ENCODE results near the gene NDUFAF3.

Gene NDUFAF3, protein sequence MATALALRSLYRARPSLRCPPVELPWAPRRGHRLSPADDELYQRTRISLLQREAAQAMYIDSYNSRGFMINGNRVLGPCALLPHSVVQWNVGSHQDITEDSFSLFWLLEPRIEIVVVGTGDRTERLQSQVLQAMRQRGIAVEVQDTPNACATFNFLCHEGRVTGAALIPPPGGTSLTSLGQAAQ

DNA sequence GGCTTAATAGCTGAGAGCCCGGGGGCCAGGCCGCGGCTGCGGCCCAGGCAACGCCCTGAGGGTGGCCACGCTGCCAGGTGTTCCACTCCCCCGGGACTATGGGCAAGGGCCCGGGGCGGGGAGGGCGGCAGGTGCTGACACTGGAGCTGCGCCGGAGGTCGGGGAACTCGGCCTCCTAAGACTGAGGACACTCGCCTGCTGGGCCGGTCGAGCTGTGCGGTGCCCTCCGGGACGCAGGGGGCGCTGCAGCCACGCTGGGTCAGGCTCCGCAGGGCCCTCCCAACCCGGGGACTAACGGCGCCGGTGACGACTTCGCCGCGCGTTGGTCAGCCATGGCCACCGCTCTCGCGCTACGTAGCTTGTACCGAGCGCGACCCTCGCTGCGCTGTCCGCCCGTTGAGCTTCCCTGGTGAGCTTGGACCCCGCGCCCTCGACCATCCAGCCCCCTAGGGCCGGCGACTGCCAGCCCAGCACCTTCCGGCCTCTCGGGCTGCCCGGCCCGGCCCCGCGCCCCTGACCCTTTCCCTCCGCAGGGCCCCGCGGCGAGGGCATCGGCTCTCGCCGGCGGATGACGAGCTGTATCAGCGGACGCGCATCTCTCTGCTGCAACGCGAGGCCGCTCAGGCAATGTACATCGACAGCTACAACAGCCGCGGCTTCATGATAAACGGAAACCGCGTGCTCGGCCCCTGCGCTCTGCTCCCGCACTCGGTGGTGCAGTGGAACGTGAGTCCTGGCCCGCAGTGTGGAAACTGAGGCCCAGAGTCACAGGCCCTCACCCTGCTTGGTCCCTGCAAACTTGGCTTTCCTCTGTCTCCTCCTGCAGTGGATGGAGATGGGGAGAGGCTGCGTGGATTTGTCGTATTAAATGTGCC, at the start of gene NDUFAF3:
Gene NDUFAF3, plus strand, starts transcription at position 309 of the 875 bp plus-strand sequence. Its CDS starts 24 bp downstream, at position 333.
- DNase-seq: peak; percentile 88

DNA sequence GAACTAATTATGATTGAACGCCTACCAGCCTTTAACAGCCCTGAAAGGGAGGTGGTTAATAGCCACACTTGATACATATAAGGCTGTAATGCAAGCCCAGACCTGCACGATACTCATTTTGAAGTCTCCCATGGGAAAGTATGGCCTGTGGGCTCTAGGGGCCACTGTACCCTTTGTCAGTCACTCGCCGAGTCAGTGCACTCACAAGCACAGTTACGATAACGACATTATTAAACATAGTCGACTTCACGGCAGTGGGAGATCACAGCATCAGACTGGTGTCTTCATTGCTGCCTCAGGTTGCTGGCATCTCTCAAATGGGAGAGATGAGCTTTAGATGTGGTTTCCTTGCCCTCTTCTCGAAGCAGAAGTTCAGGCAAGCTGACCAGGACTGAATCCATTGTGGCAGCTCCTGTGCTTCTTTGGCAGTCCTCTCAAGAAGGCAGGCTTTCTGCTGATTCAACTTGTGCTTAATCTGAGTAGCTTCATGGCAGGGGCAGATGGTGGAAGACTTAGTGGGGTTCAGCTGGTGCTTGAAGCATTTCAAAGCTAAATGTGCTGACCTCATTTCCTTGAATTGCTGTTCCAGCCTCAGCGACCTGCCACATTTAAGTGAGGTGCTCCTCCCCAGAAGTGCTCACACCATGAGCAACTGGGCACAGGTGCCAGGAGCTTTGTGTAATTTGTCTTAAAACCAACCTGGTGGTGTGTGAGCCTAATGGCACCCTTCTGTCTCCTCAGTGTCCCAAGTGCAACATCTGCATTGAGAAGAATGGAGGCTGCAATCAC, 47.7 kb upstream of the NDUFAF3 start:
- no peak for DNase-seq

DNA sequence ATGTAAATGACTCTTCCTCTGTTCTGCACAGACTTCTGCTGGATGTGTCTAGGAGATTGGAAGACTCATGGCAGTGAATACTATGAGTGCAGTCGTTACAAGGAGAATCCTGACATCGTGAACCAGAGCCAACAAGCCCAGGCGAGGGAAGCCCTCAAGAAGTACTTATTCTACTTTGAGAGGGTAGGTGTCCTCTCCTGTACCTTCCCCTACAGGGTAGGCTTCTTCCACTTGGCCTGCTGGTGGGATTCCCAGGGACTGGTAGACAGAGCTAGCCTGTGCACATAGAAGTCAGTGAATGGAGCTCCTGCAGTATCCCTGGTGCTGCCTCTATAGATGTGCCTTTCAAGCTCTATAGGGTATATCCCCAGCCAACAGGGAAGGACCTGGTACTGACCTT, 42.5 kb upstream of the NDUFAF3 start:
- no peak for DNase-seq

DNA sequence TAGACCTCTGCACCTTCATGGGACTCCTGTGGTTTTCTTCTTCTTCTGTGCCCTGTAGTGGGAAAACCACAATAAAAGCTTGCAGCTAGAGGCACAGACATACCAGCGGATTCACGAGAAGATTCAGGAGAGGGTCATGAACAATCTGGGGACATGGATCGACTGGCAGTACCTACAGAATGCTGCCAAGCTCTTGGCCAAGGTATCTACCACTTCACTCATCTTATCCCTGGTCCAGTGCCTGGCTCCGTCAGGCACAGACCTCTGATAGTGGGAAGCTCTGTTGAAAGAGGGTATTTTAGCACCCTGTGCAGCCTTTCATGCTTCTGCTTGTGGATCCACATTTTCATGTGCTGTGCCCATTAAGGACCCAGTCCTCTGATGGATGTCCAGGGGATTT, 41.6 kb upstream of the NDUFAF3 start:
- DNase-seq: no peak

DNA sequence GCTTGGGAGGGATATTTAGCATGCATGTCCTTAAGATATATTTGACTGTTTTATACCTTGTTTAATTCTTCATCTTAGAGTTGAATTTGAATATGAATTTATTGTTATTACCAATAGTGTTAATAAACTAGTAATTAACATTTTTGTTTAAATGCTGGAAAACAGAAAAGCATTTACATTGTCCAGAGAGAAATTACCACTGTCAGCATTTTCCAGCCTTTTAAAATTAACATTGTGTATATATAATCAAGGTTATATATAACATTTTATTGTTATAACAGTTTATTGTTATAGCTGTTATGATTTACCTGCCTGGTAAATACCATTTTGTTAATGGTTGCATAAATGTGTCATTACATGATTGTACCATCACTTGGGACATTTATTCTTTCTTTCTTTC, 39.9 kb upstream of the NDUFAF3 start:
- no peak for DNase-seq

DNA sequence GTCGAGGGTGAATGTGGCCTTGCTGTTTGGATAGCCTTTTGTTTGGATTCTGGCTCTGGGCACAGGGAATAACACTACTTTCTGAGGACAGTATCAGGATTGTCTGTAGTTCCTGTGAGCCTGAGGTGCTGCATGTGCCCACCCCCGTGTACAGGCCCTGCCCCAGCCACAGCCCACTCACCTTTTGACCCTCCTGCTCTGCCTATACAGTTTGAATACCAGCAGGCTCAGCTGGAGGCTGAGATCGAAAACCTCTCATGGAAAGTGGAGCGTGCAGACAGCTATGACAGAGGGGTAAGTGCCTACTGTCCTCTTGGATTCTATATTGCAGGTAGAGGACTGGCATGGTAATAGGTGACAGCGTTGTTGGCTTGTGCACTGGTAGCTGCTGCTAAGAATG, 39.2 kb upstream of the NDUFAF3 start:
- DNase-seq: no peak

DNA sequence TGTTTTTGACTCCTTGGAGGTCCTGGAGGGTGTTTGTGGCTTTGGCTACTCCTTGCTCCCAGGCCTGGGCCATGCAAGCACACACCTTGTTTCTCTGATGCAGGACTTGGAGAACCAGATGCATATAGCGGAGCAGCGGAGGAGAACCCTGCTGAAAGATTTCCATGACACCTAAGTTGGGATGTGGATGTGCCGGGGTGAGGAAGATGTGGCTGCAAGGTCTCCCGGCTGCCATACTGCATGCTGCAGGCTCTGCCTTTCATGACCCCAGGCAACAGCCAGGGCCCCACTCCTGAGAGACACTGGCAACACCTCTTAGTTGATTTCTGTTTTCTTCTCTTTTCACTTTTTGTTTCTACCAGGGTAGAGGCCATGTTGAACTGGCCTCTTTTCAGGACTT, 38.8 kb upstream of the NDUFAF3 start:
- DNase-seq: no peak

DNA sequence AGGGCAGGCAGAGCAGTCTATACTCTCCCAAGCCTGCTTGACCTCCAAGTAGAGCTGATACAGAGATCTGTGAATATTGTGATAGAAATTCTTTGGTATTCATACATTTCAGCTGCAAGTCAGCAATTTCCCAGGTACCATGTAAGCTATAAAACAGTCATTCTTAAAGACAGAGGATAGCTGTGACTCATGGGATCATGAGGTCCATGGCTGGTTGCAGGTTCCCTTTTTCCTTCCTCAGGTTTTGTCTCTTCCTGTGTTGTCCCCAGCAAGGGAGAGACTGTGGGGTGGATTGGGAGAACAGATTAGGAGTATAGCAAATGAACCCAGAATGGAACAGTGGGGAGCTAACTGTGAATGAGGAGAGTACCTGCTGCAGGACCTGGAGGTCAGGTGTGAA, 37.3 kb upstream of the NDUFAF3 start:
- DNase-seq: no peak

DNA sequence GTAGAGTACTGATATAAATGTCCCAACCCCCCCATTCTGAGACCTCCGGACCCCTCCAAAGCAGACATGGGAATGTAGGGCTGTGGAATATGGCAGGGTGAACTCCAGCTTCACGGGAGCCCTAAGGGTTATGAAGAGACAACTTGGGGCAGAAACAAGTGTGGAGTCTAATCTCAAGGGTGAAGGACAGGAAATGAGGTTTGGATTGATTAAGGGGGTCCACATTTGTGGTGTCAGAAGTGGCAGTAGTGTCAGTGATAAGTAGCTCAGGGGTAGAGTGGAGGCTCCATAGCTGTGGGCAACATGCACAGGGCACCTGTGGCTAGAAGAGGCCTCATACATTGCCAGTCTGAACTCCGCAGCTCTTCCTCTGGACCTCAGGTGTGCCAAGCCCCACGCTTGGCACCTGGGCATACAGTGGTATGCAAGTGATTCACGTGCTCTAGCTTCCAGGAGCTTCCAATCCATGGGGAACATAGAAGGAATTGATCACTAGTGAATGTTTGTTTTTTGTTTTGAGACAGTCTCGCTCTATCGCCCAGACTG, 36.0 kb upstream of the NDUFAF3 start:
- DNase-seq: no peak

DNA sequence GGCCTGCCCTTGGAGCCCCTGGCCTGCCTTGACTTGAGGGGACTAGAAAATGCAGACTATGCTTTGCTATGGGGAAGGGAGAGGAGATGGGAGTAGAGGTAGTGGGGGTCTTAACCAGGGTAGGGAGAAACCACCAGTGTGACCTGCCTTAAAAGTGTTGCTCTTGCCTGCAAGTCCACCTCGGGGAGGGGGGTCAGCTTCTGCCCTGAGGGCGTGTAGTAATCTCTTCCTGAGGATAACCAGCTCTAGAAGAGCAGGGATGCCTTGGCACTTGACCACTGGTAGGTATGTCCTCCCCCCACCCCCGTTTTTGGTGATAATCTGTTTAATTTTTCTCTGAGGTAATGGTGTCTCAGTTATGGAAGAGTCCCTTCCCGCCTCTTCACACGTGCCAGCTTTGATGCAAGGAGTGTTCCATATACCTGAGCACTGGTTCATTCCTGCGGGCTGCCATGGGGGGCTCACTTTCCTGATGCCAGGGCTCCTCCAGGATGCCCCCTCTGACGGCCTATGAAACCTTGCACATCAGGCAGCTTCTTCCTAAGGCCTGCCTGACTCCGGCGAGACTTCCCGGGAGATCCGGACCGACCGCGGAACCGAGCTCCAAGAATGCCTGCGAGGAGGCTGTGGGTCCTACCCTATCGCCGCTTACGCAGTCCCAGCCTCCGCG, 32.7 kb upstream of the NDUFAF3 start:
- no peak for DNase-seq

DNA sequence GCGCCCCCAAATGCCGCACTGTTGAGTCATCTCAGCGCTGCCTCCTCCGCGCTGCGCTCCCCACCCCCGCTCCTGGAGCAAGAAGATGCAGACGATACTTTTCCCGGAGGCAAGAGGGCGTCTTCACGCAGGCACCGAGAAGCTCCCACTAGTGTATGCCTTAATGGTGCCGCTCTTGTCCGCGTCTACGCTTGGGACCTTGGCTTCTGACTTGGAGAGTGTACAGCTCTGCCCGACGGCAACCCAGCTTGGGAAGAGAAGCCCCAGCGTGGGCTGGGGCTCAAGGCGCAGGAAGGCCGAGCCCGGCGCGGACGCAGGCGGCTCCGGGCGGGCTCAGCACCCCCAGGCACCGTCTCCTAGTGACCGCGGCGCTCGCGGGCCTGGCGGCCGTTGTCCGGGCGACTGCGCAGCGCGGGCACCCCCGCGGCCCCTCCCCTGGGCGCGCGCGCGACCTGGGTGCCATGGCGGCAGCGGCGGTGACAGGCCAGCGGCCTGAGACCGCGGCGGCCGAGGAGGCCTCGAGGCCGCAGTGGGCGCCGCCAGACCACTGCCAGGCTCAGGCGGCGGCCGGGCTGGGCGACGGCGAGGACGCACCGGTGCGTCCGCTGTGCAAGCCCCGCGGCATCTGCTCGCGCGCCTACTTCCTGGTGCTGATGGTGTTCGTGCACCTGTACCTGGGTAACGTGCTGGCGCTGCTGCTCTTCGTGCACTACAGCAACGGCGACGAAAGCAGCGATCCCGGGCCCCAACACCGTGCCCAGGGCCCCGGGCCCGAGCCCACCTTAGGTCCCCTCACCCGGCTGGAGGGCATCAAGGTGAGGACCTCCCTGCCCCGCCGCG, 31.9 kb upstream of the NDUFAF3 start, which contains the start of gene P4HTM:
Gene P4HTM, plus strand, starts transcription at position 446 of the 840 bp plus-strand sequence. Its CDS starts 16 bp downstream, at position 462.
- DNase-seq: peak; percentile 60

DNA sequence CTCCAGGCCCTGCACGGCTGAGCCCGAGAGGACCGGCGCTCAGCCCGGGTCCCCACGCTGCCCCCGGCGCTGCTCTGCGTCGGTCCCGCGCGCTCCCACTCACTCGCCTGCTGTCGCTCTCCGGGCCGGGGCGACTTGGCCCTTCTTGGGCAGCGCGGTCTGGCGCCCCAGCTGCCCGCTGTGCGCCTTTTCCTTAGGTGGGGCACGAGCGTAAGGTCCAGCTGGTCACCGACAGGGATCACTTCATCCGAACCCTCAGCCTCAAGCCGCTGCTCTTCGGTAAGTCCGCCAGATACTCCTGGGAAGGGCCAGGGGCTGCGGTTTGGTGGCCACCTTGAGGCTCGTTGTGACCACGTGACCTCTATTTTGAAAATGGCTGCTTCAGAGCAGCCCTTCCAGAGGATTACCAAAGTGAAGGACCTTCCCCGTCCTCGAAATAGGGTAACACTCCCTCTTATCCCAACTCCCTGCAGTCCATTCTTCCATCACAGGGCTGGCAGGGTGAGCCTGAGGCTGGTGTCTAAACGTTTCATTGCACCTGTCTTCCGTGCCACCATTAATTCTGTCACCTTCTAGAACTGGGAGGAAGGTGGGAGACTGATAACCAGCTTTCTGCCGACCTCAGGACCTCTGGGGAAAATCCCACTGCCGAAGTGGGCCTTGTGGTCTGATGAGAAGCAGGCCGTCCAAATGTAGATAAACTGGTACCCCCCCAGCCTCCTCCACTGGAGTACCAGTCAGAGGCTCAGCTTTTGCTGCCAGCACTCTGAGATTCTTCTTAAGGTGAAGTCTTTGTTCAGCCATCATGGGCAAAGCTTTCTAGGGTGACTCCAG, 31.1 kb upstream of the NDUFAF3 start:
- DNase-seq: peak; percentile 10

DNA sequence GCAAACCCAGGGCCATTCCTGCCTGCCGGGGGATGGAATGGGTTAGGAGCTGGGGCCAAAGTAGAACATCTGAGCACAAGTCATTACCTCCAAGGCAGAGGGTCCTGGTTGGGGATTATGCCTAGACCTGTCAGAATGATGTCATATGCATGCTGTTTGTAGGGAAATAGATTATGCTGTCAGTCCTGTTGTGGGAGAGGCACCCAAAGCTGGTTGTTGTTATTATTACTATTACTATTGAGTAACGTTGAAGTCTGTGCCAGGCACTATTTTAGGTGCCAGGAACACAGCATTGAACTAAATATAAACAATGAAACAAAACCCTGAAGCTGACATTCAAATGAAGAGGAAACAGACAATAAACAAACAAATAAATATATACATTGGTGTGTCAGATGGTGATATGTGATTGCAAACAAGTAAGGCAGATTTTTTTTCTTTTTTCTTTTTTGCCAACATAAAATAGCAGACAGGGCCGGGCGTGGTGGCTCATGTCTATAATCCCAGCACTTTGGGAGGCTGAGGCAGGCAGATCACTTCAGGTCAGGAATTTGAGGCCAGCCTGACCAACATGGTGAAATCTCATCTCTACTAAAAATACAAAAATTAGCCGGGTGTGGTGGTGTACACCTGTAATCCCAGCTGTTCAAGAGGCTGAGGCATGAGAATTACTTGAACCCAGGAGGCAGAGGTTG, 29.9 kb upstream of the NDUFAF3 start:
- no peak for DNase-seq

DNA sequence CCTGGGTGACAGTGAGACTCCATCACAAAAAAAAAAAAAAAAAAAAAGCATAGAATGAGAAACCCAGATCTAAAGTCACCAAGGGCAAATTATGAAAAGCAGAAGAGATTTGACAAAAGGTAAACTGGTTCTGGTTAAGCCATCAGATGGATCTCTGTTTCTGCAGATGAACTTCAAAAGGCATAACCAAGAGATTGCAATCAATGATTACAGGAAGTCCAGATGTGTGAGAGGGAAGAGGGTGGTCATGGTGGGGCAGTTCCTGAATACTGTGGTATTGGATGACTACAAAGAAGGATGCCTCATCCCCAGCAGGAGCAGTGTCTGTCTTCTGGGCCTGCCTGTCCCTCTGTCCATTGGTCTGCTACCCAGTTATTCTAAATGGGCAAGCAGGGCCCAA, 28.1 kb upstream of the NDUFAF3 start:
- DNase-seq: no peak

DNA sequence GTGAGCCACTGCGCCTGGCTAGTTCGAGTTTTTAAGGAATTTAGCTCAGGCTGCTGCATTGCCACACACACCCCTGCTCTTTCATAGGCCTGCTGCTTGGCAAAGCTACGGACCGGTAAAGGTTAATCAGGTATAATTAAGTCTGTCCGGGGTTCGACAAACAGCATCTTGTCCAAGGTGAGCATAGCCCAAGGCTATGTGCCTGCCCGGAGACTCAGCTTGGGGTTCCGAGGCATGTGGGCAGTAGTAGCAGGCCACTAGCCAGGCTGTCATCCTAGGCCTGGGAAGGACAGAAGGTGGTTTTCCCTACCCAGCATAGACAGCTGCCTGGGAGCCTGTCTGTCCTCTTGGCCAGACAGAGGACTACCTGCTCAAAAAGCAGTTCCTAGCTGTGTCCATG, 25.3 kb upstream of the NDUFAF3 start:
- DNase-seq: no peak

DNA sequence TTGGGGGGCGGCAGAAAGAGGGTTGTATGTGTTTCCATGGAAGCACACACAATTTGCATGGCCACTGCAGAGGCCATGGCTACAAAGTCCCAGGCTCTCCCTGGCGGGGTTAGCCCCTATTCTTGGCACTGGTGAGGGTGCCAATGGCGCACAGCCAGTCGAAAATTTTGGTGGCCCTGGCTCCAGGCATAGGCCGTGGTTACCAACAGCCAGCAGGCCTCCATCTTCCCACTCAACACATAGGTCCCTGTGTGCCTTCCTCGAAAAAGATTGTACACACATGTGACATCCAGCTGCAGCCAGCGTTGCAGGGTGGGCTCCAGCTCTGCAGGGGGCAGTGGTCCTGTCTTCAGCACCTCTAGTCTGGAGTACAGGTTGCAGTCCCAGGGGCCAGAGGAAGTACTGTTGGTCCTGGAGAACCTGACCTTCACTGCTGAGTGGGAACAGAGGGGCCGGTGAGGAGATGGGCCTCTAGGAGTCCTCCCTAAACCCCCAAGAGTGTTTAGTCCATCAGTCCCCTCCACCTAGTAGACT, 24.8 kb upstream of the NDUFAF3 start:
- no peak for DNase-seq

DNA sequence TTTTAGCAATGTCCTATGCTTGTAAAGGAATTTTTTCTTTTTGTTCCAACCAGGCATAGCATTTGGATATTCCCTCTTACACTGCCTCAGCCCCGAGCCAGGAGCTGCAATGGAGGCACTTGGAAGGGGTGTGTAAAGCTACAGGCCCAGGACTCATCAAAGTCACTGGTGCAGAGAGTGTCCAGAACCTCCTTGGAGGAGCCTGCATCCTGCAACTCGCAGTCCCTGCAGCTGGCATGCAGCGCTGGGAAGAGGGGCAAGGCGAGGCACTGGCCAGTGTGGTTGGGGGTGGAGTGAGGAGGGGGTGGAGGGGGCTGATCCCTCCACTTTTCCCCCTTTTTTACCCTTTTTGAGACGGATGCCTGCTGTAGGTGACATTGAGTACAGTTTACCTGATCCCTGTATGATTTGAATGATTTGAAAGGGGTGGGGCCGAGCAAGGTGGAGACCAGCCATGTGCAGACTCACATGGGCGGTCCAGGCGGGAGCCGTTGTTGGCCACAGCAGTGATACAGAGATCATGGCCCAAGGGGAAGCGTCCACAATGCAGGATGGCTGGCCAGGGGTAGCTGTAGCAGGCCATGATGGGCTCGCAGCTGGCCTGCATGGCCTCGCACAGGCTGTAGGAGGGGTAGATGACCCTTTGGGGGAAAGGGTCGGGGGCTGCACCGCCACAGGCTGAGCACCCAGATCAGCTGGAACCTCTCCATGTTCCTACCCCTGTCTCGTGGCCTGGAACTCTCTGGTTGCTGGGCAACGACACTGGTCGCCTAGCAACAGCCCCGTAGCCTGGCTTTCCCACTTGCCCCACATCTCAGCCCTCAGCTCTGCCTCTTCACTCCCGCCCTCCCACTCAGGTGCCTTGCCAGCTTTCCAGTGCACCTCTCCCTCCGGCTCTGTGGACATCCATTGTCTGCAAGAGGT, 23.9 kb upstream of the NDUFAF3 start:
- no peak for DNase-seq

DNA sequence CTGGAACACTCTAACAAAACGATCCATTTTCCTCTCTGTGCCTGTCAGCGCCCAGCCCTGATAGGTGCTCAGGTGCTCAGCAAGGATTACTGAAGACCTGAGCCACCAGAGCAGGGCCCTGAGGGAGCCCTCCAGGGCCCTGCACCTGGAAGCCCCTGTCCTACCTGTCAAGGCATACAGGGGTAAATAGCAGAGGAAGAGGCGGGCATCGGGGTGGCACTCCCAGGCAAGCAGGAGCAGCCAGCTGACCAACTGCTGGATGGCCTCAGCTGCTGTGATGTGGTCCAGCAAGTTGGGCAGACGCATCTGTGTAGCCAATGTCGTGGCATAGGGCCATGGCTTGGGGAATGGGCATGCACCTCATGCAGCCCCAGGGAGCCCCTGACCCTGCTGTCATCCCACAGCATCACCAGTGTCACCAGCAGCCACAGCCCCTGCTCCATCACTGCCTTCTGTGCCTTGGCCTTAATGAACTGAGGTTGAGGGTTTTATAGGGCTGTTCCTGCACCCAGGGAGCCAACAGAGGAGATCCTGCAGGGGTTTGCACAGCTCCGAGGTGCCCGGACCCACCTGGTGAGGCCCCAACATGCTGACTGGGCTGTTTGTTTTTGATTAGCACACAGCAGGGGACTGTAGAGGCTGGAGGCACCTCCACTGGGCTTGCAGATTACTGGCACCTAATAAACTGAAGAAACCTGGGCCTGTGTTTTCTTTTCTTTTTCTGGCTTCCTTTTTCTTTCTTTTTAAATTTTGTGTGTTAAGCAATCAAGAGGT, 22.6 kb upstream of the NDUFAF3 start:
- DNase-seq: no peak

Measured in activated effector memory CD4-positive, alpha-beta T cell treated with Interleukin-2 at 50 U/mL for 16 hours (primary cell).